ENCODE data around the gene GLB1L3.
"Not testable (repeated sequence)": the region's sequence is repeated elsewhere in the genome, so short reads cannot be mapped to it uniquely, and the experiment has no call there.

The GLB1L3 gene

DNA sequence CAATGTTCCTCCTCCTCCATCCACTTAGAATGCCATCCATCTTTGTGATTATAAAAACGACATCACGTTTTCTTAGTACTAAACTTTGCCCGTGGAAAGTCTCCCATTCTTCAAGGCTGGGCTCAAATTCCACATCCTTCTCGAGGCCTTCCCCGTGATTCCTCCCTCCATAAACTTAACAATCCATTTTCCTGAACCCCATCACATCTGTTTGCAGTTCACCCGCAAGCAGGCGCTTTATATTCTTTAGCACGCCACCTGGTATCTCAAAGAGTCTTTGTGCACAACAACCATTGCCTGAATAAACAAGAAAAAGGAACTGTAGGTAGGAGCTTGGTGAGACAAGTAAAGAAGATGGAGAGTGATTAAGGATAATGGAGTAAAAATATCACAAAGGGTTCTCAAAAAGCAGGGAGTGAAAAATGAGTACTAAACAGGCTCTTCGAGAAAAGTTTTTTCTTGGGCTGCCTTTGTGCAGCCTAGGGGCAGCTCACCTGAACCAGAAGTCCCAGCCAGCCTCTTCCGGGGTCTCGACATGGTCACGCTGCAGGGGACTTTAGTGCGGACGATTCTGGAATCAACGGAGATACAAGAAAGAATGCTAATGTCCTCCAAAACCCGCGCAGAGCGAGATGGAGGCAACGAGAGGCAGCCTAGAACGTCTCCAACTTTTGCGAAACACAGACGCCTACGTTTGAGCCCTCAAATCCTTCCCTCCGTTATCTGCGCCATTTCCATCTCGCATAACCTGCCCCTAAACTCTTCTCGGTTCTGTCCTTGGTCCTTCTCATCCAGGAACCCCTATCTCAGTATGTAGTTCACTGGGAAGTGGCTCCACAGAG, 23.6 kb upstream of the GLB1L3 start:
- no peak for DNase-seq

GRCh38 chr11:134253188-134253993, 22.8 kb upstream of the GLB1L3 start, which contains the start of the genes ACAD8 and THYN1:
ACAD8 (plus strand) TSS chr11:134253568; CDS start chr11:134253601, 33 bp downstream.
THYN1 (minus strand) TSS chr11:134253352; CDS start chr11:134252882, 470 bp downstream.
- DNase-seq: peak; percentile 92

- no peak for DNase-seq
These were observed 21.6 kb upstream of the GLB1L3 start for GRCh38 chr11:134254433-134255183.

- not testable (repeated sequence) for DNase-seq
These were observed 21.0 kb upstream of the GLB1L3 start for GRCh38 chr11:134255184-134255561.

DNA sequence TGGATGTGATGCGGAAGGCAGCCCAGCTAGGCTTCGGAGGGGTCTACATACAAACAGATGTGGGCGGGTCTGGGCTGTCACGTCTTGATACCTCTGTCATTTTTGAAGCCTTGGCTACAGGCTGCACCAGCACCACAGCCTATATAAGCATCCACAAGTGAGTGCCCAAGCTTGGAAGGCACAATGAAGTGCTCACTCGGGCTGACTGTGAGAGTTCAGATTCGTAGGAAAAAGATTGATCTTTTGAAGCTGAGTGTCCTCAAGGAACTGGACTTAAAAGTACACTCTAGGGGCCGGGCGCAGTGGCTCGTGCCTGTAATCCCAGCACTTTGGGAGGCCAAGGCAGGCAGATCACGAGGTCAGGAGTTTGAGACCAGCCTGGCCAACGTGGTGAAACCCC, 19.1 kb upstream of the GLB1L3 start:
- DNase-seq: no peak

GRCh38 chr11:134258577-134258976, 17.6 kb upstream of the GLB1L3 start:
- no peak for DNase-seq

DNA sequence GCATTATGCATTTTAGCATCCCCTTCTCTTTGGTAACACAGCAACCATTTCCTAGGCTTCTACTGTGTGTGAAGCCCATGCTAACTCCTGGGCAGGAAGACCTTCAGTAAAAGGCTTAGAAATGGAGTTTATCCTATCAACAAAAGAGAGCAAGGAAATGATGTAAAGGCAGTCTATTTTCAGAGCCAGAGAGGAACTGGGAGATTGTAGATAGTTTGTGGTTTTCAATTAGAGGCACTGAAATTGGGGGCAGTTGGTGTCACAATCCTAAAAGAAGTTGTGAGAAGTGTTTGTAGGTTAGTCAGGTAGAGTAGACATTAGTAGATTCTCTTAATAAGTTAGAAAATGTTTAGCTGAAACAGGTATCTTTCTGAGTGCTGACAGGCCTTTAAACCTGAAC, 15.7 kb upstream of the GLB1L3 start:
- DNase-seq: no peak

DNA sequence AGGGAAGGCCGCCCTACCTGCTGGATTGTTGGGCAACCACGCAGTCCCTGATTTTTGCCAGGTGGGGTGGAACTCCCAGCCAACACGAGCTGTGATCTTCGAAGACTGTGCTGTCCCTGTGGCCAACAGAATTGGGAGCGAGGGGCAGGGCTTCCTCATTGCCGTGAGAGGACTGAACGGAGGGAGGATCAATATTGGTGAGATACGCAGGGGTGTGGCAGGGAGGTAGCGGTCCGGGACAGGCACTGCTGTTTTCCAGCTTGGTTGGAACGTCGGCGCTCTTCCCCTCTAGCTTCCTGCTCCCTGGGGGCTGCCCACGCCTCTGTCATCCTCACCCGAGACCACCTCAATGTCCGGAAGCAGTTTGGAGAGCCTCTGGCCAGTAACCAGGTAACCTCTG, 15.2 kb upstream of the GLB1L3 start:
- no peak for DNase-seq

DNA sequence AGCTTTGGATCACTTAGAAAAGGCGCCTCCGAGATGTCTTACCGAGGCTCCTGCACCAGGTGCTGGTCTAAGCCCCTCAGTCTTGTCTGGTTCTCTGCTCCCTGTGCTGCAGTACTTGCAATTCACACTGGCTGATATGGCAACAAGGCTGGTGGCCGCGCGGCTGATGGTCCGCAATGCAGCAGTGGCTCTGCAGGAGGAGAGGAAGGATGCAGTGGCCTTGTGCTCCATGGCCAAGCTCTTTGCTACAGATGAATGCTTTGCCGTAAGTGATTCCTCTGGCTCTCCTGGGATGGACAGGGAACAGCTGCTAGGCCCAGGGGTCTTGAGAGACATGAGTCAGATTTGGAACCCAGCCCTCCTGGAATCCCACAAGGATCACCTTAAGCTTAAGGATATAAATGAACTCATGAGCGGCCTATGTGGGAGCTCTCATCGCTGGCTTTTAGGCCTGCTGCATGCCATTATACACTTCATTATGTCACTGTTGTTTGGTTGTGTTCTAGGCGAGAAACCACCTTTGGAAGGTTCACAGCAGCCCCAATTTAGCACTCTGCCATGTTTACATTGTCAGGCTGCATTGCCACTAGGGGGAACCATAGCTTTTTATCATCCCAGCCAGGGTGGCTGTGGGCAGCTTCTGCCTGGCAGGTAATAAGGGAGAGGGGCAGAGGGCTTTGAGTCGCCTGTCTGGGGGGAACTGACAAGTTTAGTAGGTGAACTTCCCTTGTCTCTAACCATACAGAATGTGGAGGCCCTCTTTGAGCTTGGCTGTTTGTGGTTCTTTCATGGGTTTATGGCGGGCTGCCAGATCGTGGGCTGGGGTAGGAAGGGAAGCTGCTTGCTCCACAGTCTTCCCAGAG, 14.3 kb upstream of the GLB1L3 start:
- DNase-seq: no peak

GRCh38 chr11:134264966-134265764, 11.0 kb upstream of the GLB1L3 start:
- DNase-seq: no peak

DNA sequence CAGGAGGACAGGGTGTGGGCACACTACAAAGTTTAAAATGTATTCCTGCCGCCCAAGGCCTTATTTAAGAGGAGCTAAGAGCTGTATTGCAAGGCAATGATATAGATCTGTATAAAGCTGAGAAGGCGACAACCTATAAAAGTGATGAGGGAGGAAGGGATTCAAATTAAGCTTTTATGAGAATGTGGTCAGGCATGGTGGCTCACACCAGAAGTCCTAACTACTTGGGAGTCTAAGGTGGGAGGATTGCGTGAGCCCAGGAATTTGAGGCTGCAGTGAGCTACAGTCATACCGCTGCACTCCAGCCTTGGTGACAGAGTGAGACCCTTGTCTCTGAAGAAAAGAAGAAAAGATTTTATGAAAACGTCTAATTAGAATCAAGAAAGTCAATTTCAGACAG, 9.7 kb upstream of the GLB1L3 start:
- no peak for DNase-seq

DNA sequence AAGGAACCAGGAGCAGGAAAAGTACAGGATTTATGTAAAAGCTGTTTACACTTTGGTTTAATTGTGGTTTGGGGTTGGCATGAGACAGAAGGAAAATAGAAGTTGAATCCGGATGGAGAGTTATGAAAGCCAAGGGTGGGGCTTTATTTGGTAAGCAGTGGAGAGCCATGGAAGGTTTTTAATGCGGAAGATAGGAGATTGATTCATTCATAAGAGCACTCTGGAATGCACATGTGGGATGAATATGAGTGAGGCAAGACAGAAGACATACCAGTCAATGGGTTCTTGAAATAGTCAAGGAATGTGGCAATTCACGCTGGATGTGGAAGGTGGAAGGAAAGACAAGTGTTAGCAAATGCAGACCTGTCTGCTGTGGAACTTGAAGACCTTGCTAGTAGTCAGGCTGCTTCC, 9.3 kb upstream of the GLB1L3 start:
- no peak for DNase-seq

DNA sequence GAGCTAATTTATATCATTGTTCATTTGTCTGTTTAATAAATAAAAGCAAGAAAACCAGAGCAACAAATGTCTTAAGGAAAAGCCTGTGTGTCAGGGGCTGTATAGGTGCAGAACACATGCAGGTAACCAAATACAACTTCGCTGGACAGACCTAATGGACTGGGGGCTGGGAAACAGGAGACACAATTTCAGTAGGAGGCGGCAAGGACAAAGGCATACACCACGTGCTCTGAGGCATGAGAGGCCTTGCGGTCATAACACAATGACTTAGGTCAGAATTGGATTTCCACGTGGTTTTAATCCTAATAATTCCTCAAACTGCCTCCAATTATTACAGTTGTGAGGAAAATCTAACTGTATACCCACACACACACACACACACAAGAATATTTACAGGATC, 8.7 kb upstream of the GLB1L3 start:
- DNase-seq: no peak

- DNase-seq: no peak
These were observed 8.2 kb upstream of the GLB1L3 start for GRCh38 chr11:134267966-134268365.

DNA sequence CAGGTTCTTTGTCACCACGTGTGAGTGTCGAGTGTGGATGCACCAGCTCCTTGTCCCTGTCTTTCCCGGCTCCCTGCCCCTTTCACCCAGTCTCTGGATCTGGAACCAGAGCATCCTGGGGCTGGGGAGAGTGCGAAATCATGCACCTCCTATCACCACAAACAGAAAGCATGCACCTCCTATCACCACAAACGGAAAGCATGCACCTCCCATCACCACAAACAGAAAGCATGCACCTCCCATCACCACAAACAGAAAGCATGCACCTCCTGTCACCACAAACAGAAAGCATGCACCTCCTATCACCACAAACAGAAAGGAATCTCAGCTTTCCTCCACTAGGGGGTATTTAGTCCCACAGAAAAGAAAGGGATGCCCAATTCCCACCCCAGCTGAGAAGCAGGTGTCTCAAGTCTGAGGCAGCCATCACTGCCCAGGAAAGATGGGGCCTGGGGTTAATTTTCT, 5.9 kb upstream of the GLB1L3 start:
- DNase-seq: no peak

- DNase-seq: no peak
These were observed 4.2 kb upstream of the GLB1L3 start for GRCh38 chr11:134271978-134272377.

DNA sequence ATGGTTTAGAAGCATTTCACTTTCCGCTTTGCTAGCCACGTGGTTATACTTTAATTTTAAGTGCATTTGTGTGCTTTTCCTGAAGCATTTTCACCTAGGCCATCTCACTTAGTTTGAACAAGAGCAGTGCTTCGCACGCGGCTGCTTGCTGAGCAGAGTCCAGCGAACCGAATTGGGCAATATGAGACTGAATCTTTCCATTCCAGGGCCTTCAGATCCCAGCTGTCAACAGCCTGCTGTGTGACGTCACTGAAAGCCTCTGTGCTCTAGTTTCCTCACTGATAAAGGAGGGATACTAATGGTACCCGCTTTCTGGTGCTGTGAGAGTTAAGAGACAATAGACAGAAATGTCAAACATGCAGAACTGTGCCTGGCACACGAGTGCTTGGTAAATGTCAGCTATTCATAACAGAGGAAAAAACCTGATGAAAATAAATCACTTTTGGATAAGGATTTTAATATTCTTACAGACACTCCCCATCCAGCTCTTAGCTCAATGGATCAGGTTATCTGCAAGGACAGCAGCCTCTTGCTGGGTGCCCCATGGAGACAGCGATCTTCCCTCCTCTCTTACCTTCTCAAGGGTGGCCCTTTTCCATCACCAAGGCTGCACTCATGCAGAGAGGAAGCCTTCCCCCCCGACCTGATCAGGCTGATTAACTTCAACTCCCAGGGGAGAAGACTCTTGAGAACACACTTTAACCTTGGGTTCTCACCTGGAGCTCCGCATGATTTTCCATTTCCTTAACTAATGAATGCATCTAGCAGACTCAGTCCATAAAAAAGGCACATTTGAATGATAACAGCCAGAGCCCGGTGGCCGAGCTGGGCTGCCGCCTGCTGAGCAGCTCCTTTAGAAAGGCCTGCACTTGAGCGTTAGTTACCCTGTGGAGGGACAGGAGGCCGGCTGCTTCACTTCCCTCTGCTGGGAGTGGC, 3.5 kb upstream of the GLB1L3 start:
- no peak for DNase-seq

GRCh38 chr11:134273317-134273712, 2.9 kb upstream of the GLB1L3 start:
- DNase-seq: no peak

- DNase-seq: no peak
These were observed 1.0 kb upstream of the GLB1L3 start for GRCh38 chr11:134275188-134275533.
